ENCODE data around the gene MSI2.

The MSI2 gene

GRCh38 chr17:57257895-57258851 lies 1.9 kb downstream of the MSI2 start:
- ChIA-PET POLR2A (ENCODE audit: low non-redundant PET) (no interaction called here), CTCF (interaction anchor here (0.5 to 2.2 kb wide), 7 partner anchors 15 to 470 kb away, joined by 3 to 18 read pairs (median 4); no protein-coding TSS in a partner anchor)
- peak overlapping the region; percentile 68 for H3K27ac ChIP-seq
- TF ChIP-seq, protein P1, sequence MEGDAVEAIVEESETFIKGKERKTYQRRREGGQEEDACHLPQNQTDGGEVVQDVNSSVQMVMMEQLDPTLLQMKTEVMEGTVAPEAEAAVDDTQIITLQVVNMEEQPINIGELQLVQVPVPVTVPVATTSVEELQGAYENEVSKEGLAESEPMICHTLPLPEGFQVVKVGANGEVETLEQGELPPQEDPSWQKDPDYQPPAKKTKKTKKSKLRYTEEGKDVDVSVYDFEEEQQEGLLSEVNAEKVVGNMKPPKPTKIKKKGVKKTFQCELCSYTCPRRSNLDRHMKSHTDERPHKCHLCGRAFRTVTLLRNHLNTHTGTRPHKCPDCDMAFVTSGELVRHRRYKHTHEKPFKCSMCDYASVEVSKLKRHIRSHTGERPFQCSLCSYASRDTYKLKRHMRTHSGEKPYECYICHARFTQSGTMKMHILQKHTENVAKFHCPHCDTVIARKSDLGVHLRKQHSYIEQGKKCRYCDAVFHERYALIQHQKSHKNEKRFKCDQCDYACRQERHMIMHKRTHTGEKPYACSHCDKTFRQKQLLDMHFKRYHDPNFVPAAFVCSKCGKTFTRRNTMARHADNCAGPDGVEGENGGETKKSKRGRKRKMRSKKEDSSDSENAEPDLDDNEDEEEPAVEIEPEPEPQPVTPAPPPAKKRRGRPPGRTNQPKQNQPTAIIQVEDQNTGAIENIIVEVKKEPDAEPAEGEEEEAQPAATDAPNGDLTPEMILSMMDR (conservative IDR thresholded peaks at IDR 0.05; ENCODE audit: low read depth), result no peak
- DNase-seq (ENCODE audit: low spot score), result no peak

GRCh38 chr17:57259306-57259705 lies 3.0 kb downstream of the MSI2 start:
- H3K27ac ChIP-seq, result no peak overlapping the region
- ChIA-PET CTCF (interaction anchor here (1.5 kb wide), 1 partner anchor 16 kb away, joined by 8 read pairs; no protein-coding TSS in a partner anchor), POLR2A (ENCODE audit: low non-redundant PET) (no interaction called here)
- DNase-seq (ENCODE audit: low spot score), result no peak
- TF ChIP-seq, protein P1 (conservative IDR thresholded peaks at IDR 0.05; ENCODE audit: low read depth), result no peak

- ChIA-PET POLR2A (ENCODE audit: low non-redundant PET) (no interaction called here), CTCF (interaction anchor here (0.6 to 1.5 kb wide), 2 partner anchors 17 to 543 kb away, joined by 4 to 8 read pairs; no protein-coding TSS in a partner anchor)
- TF ChIP-seq, protein P1 (conservative IDR thresholded peaks at IDR 0.05; ENCODE audit: low read depth), result no peak
- no peak for DNase-seq (ENCODE audit: low spot score)
- no peak overlapping the region for H3K27ac ChIP-seq
These were observed 3.5 kb downstream of the MSI2 start for GRCh38 chr17:57259817-57260216.

DNA sequence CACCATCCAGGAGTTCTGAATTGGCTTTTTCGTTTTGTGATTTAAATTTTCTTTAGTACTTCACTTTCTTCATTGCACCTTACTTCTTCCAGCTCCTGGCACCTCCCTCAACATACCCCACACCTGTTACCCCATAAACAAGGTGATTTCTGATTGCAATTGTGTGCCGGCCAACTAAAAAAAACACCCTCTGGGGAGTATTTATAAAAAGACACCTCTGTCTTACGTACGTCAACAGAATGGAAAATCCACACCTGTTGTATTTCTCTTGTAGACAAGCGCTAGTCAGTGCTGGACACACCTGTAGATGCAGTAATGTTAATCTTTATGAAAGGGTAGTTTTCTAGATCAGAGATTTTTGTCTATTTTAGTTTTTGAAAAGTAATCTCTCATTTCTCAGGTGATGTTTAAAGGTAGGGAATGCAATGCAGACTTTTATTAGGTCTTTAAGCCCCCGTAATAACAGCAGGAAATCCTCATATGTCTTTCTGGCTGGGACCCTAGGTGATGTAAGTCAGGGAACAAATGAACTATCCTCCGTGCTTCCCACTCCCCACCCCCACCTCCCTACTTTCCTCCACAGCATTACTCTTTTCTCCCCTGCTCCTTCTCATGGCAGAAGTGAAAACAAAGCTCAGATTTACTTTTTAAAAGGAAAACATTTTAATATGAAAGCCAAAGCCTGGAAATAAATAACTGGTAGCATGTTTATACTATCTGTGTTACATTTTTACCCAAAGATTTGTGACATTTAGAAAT lies 4.2 kb downstream of the MSI2 start:
- CTCF ChIA-PET, result interaction anchor here (0.6 to 1.5 kb wide), 3 partner anchors 17 to 542 kb away, joined by 3 to 5 read pairs (median 4); no protein-coding TSS in a partner anchor

GRCh38 chr17:57261084-57261461 lies 4.8 kb downstream of the MSI2 start:
- ChIA-PET CTCF (interaction anchor here (1.5 kb wide), 1 partner anchor 18 kb away, joined by 5 read pairs; no protein-coding TSS in a partner anchor), POLR2A (ENCODE audit: low non-redundant PET) (no interaction called here)
- TF ChIP-seq, protein P1 (conservative IDR thresholded peaks at IDR 0.05; ENCODE audit: low read depth), result no peak
- H3K27ac ChIP-seq, result no peak overlapping the region
- no peak for DNase-seq (ENCODE audit: low spot score)

More for the DNA sequence above, 4.2 kb downstream of the MSI2 start:
- POLR2A ChIA-PET (ENCODE audit: low non-redundant PET), result no interaction called here
- TF ChIP-seq, protein P1 (conservative IDR thresholded peaks at IDR 0.05; ENCODE audit: low read depth), result no peak
- H3K27ac ChIP-seq, result no peak overlapping the region
- no peak for DNase-seq (ENCODE audit: low spot score)

- CTCF ChIA-PET, result no interaction called here
These were observed 6.2 kb downstream of the MSI2 start for GRCh38 chr17:57262557-57262956.

More at GRCh38 chr17:57262557-57262956, 6.2 kb downstream of the MSI2 start:
- DNase-seq (ENCODE audit: low spot score), result no peak
- no peak overlapping the region for H3K27ac ChIP-seq
- TF ChIP-seq, protein P1 (conservative IDR thresholded peaks at IDR 0.05; ENCODE audit: low read depth), result no peak
- POLR2A ChIA-PET (ENCODE audit: low non-redundant PET), result no interaction called here
